HCT116 (cell line): ENCODE measurements around the gene CSTF2T. TPM values are rescaled to one million over a fixed set of nuclear protein-coding genes. Genes with fewer than 3 reads are reported as not detected.

Experiments used
- ATAC-seq: fragments of 200-7000 bp; cut with Tn5 transposase; 2 replicates; pipeline ENCODE4 v1.9.1; 2020; ENCODE audit warnings: mild to moderate bottlenecking, moderate library complexity
- BruUV-seq: library from RNA; stranded (reverse); fragments of 400-500 nt; replicated peaks from 2 replicates; lab custom pipeline; 2021; lab: Mats Ljungman, UMichigan
- CTCF ChIA-PET: fragments of 300-600 bp; sonication (Branson Sonifier 250); formaldehyde crosslinking; loops from one replicate; lab custom pipeline; 2021; ENCODE audit warnings: antibody characterized with exemption; lab: Charles Lee
- POLR2A ChIA-PET: fragments of 300-600, 350-600 bp; sonication (Branson Sonifier 250); formaldehyde crosslinking; loops from one replicate; lab custom pipeline; 2021; ENCODE audit warnings: antibody characterized with exemption; lab: Charles Lee
- RAD21 ChIA-PET, 2 experiments: fragments of 300-600 bp; sonication (Branson Sonifier 250); formaldehyde crosslinking; loops; one replicate each; lab custom pipeline; 2023; ENCODE audit warnings: low total read pairs in 2 of 2; ENCODE audit not compliant: uncharacterized antibody in 2 of 2, unreplicated experiment in 2 of 2, low non-redundant PET in 1 of 2; lab: Charles Lee
- DNase-seq: peaks from one replicate; pipeline ENCODE4 v3.0.0-alpha.2; 2010; ENCODE audit warnings: low read depth, low spot score
- H2AFZ ChIP-seq: fragments of 200-600 bp; shearing (Covaris generic), sonication (generic); 2 replicates; pipeline ENCODE4 v1.6.1; 2017; ENCODE audit warnings: low read depth, mixed run types, mixed read lengths, antibody characterized with exemption, low read length; ENCODE audit not compliant: poor library complexity, severe bottlenecking
- H3K27ac ChIP-seq: 2 replicates; pipeline ENCODE4 v1.5.1; 2012; ENCODE audit warnings: low read depth, low read length
- H3K27me3 ChIP-seq: fragments of 200-600 bp; sonication (generic); 2 replicates; pipeline ENCODE4 v1.6.1; 2016; ENCODE audit warnings: mixed run types, low read length, mixed read lengths; ENCODE audit not compliant: insufficient read depth
- H3K36me3 ChIP-seq, 2 experiments: fragments of 200-500 bp in 1 of 2; fragments of 200-600 bp in 1 of 2; sonication (Bioruptor generic) in 1 of 2; sonication (generic) in 1 of 2; 2 replicates each; pipeline versions ENCODE4 v1.5.1 to v1.6.1; 2014 to 2016; ENCODE audit warnings: low read length in 2 of 2, inconsistent platforms in 1 of 2, mixed read lengths in 1 of 2, mixed run types in 1 of 2; ENCODE audit not compliant: insufficient read depth in 2 of 2, control insufficient read depth in 1 of 2
- H3K4me1 ChIP-seq, 2 experiments: fragments of 200-600 bp in 1 of 2; sonication (generic) in 1 of 2; 2 replicates each; pipeline versions ENCODE4 v1.5.1 to v1.6.1; 2012 to 2017; ENCODE audit warnings: low read length in 2 of 2, inconsistent platforms in 1 of 2, mild to moderate bottlenecking in 1 of 2, mixed read lengths in 1 of 2, mixed run types in 1 of 2, moderate library complexity in 1 of 2; ENCODE audit not compliant: insufficient read depth in 2 of 2, control insufficient read depth in 1 of 2
- H3K4me2 ChIP-seq: fragments of 200-600 bp; sonication (generic); 2 replicates; pipeline ENCODE4 v1.6.1; 2017; ENCODE audit warnings: mixed run types, low read length, mixed read lengths
- H3K4me3 ChIP-seq, 2 experiments: fragments of 200-600 bp in 1 of 2; sonication (generic) in 1 of 2; replicated peaks in 1 of 2; 2 replicates each; pipeline ENCODE4 v1.5.1; 2011 to 2016; ENCODE audit warnings: low read length in 2 of 2, control low read depth in 1 of 2, low read depth in 1 of 2, mild to moderate bottlenecking in 1 of 2, mixed read lengths in 1 of 2, mixed run types in 1 of 2
- H3K79me2 ChIP-seq: fragments of 200-600 bp; sonication (generic); 2 replicates; pipeline ENCODE4 v1.6.1; 2017; ENCODE audit warnings: mild to moderate bottlenecking, mixed run types, low read length, moderate library complexity, mixed read lengths; ENCODE audit not compliant: insufficient read depth
- H3K9ac ChIP-seq: fragments of 200-600 bp; sonication (generic); 2 replicates; pipeline ENCODE4 v1.6.1; 2016; ENCODE audit warnings: low read length, mixed read lengths
- H3K9me2 ChIP-seq: fragments of 200-600 bp; sonication (generic), shearing (Covaris generic); 2 replicates; pipeline ENCODE4 v1.6.1; 2017; ENCODE audit warnings: mixed run types, mild to moderate bottlenecking, moderate library complexity; ENCODE audit not compliant: insufficient read depth
- H3K9me3 ChIP-seq, 2 experiments: fragments of 200-500 bp in 1 of 2; fragments of 200-600 bp in 1 of 2; sonication (Bioruptor generic) in 1 of 2; sonication (generic) in 1 of 2; 2 replicates each; pipeline ENCODE4 v1.6.1; 2014 to 2017; ENCODE audit warnings: low read length in 2 of 2, mixed read lengths in 2 of 2, inconsistent platforms in 1 of 2, low read depth in 1 of 2, mild to moderate bottlenecking in 1 of 2, mixed run types in 1 of 2, moderate library complexity in 1 of 2; ENCODE audit not compliant: control insufficient read depth in 1 of 2, insufficient read depth in 1 of 2
- H4K20me1 ChIP-seq: fragments of 200-600 bp; sonication (generic), shearing (Covaris generic); 2 replicates; pipeline ENCODE4 v1.6.1; 2017; ENCODE audit warnings: mixed run types, mild to moderate bottlenecking, moderate library complexity; ENCODE audit not compliant: insufficient read depth
- ATF3 ChIP-seq: IDR thresholded peaks from 2 replicates; pipeline ENCODE4 v1.6.1; 2012
- CEBPB ChIP-seq: IDR thresholded peaks from 2 replicates; pipeline ENCODE4 v1.6.1; 2012; ENCODE audit warnings: low read depth
- ELF1 ChIP-seq: IDR thresholded peaks from 2 replicates; pipeline ENCODE4 v1.6.1; 2012; ENCODE audit warnings: low read depth, borderline replicate concordance
- EZH2 ChIP-seq: fragments of 200-600 bp; sonication (generic); IDR thresholded peaks from 2 replicates; pipeline ENCODE4 v1.6.1; 2017; ENCODE audit warnings: antibody characterized with exemption, mixed run types
- MAX ChIP-seq: IDR thresholded peaks from 2 replicates; pipeline ENCODE4 v1.6.1; 2012
- POLR2AphosphoS5 ChIP-seq: IDR thresholded peaks from 2 replicates; pipeline ENCODE4 v1.6.1; 2011; ENCODE audit warnings: mild to moderate bottlenecking, low read depth, low read length, moderate library complexity
- REST ChIP-seq: IDR thresholded peaks from 2 replicates; pipeline ENCODE4 v1.6.1; 2012; ENCODE audit warnings: low read depth
- SP1 ChIP-seq: IDR thresholded peaks from 2 replicates; pipeline ENCODE4 v1.6.1; 2012; ENCODE audit warnings: low read depth
- SRF ChIP-seq: IDR thresholded peaks from 2 replicates; pipeline ENCODE4 v1.6.1; 2012; ENCODE audit warnings: low read depth
- YY1 ChIP-seq: IDR thresholded peaks from 2 replicates; pipeline ENCODE4 v1.6.1; 2011; ENCODE audit warnings: low read length, low read depth, moderate library complexity, mild to moderate bottlenecking; ENCODE audit not compliant: insufficient replicate concordance; ENCODE audit errors: extremely low read depth
- ZFX ChIP-seq: fragments of 450-650 bp; IDR thresholded peaks from 2 replicates; pipeline ENCODE4 v1.6.1; 2017
- ZNF274 ChIP-seq: fragments of 200-500 bp; sonication (Bioruptor generic); IDR thresholded peaks from 2 replicates; pipeline ENCODE4 v1.6.1; 2014; ENCODE audit warnings: mild to moderate bottlenecking, low read depth, low read length, inconsistent platforms
- intact Hi-C: fragments of 100-400 bp; cut with micrococcal nuclease; formaldehyde crosslinking; loops from 2 replicates; pipeline ENCODE4 v1.10.0; 2022
- total RNA-seq: library from RNA; stranded (reverse); gene quantifications from one replicate; pipeline ENCODE4 v1.2.1, GENCODE V29; 2021; ENCODE audit not compliant: unreplicated experiment

CSTF2T gene
- total RNA-seq, 1 experiment from 2014 or later: 18.5 TPM

- H3K79me2 ChIP-seq: no peaks in the 10 kb centered on the region
- no peaks in the 10 kb centered on the region for H3K9me2 ChIP-seq
- ATAC-seq (no peak), DNase-seq (no peak)
- H4K20me1 ChIP-seq: no peaks in the 10 kb centered on the region
- H3K9ac ChIP-seq: no peak overlapping the region
- ChIA-PET RAD21 (no interaction called here), POLR2A (no interaction called here), CTCF (no interaction called here)
- H3K4me3 ChIP-seq: no peak overlapping the region
- TF ChIP-seq CEBPB (no peak), ELF1 (no peak), REST (no peak), EZH2 (no peak), MAX (no peak), ATF3 (no peak), SP1 (no peak), YY1 (no peak), ZFX (no peak), ZNF274 (no peak), SRF (no peak), POLR2AphosphoS5 (no peak)
- H3K27me3 ChIP-seq: peaks cover 17% of the 10 kb centered on the region
- H3K27ac ChIP-seq: no peak overlapping the region
- H2AFZ ChIP-seq: no peak overlapping the region
- no peak overlapping the region for H3K4me2 ChIP-seq
- no TSS peak for BruUV-seq
- no peaks in the 10 kb centered on the region for H3K36me3 ChIP-seq
- no peaks in the 10 kb centered on the region for H3K9me3 ChIP-seq
- intact Hi-C loops: no loop called here
- H3K4me1 ChIP-seq: no peaks in the 10 kb centered on the region
Measured at GRCh38 chr10:51709324-51709972, 10.1 kb upstream of the CSTF2T start.
